ENCODE results near the gene PANK2.

GRCh38 chr20:3843490-3843889 is 45.7 kb upstream of the PANK2 start:
- TF ChIP-seq POLR2A (IDR thresholded peaks at IDR 0.05; ENCODE audit: low read length): peak; percentile 17
- TF ChIP-seq GATA1 (IDR thresholded peaks at IDR 0.05; ENCODE audit: low read depth, low read length): no peak

Data from erythroblast (primary cell).